ENCODE measurements around the gene CCNO.

DNA sequence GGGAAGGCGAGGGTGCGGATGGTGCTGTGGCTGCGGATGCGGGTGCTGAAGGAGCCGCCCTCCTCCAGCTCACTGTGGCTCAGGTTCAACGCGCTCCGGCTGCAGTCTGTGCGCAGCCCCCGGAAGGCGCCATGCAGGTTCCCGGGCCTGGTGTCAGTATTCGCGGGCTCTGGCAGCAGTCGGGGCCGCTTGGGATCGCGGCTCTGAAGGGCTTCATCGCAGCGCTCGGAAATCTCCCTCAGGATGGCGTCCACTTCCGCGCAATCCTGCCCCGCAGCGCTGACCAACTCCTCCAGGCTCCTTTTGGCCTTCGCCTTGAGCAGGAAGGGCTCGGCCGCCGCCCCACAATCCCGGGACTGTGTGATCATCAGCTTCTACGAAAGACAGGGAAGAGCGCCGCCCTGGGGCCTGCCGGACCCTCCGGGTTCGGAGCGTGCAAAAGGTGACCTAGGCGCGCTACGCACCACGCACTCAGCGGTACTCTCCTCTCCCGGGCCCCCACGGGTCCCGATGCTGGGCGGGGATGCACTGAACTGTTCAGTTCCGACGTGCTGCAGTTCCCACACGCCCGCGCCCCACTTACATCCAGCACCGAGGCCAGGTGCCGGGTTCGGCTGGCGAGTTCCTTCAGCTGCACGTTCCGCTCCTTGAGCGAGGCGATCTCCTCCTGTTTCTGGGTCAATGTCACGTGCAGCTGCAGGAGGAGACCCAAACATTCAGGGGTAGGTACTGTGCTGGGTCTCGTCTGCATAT is 12.8 kb downstream of the CCNO start:
- TF ChIP-seq, protein P1, sequence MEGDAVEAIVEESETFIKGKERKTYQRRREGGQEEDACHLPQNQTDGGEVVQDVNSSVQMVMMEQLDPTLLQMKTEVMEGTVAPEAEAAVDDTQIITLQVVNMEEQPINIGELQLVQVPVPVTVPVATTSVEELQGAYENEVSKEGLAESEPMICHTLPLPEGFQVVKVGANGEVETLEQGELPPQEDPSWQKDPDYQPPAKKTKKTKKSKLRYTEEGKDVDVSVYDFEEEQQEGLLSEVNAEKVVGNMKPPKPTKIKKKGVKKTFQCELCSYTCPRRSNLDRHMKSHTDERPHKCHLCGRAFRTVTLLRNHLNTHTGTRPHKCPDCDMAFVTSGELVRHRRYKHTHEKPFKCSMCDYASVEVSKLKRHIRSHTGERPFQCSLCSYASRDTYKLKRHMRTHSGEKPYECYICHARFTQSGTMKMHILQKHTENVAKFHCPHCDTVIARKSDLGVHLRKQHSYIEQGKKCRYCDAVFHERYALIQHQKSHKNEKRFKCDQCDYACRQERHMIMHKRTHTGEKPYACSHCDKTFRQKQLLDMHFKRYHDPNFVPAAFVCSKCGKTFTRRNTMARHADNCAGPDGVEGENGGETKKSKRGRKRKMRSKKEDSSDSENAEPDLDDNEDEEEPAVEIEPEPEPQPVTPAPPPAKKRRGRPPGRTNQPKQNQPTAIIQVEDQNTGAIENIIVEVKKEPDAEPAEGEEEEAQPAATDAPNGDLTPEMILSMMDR (IDR thresholded peaks at IDR 0.05) = no peak
- TF ChIP-seq POLR2A (IDR thresholded peaks at IDR 0.05) = no peak

Data from esophagus squamous epithelium (tissue), 4 donors.